ENCODE data around the gene ANKRD6.
A peak's percentile ranks its signal among the peaks of the same experiment; 100 is the strongest.
"Not testable (repeated sequence)": the region's sequence is repeated elsewhere in the genome, so short reads cannot be mapped to it uniquely, and the experiment has no call there.

Gene ANKRD6

DNA sequence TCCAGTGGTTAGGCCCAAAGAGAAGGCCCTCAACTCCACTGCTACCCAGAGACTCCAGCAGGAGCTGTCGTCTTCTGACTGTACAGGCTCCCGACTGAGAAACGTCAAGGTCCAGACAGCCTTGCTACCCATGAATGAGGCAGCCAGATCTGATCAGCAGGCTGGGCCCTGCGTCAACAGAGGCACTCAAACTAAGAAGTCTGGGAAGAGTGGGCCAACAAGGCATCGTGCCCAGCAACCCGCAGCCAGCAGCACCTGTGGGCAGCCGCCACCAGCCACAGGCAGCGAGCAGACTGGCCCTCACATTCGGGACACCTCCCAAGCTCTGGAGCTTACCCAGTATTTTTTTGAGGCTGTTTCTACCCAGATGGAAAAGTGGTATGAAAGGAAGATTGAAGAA lies 197.5 kb downstream of the ANKRD6 start:
- no peak overlapping the region for H2BK120ac ChIP-seq (ENCODE audit: low read depth, low read length)
- H3K9me3 ChIP-seq (replicated peaks in 1 of 2; ENCODE audit: control insufficient read depth in 2 of 2, insufficient read depth in 1 of 2, low read depth in 1 of 2, low read length in 2 of 2): no peaks in the 10 kb centered on the region
- no peak overlapping the region for H3K23ac ChIP-seq (ENCODE audit: low read depth, low read length, poor library complexity)
- H3K79me1 ChIP-seq (ENCODE audit: low read depth, low read length): no peaks in the 10 kb centered on the region
- no peak overlapping the region for H3K4me2 ChIP-seq (ENCODE audit: insufficient read depth, low read length, poor library complexity, severe bottlenecking)
- no peak overlapping the region for H4K91ac ChIP-seq (ENCODE audit: low read depth, low read length, poor library complexity)
- H3K18ac ChIP-seq (ENCODE audit: low read length): no peak overlapping the region
- no peak overlapping the region for H3K4ac ChIP-seq (ENCODE audit: low read length)
- WGBS, 2 donors (ENCODE audit: extremely low coverage in 2 of 2, insufficient read length in 2 of 2, insufficient replicate concordance in 1 of 2): no CpG with 5 or more reads among the region's 9 CpGs
- H3K36me3 ChIP-seq (replicated peaks in 1 of 2; ENCODE audit: control insufficient read depth in 2 of 2, insufficient read depth in 2 of 2, low read length in 2 of 2): peaks cover 5 to 93% of the 10 kb centered on the region in 2 donors
- H3K9ac ChIP-seq (ENCODE audit: low read depth, low read length, poor library complexity): no peak overlapping the region
- H2AFZ ChIP-seq (ENCODE audit: low read length): no peak overlapping the region
- no peak overlapping the region for H2BK5ac ChIP-seq (ENCODE audit: low read length)
- no peak for DNase-seq (ENCODE audit: low spot score)
- no peak overlapping the region for H2BK15ac ChIP-seq (ENCODE audit: low read length)
- H4K8ac ChIP-seq (ENCODE audit: low read depth, low read length): peak overlapping the region; percentile 92
- no peak overlapping the region for H2BK12ac ChIP-seq (ENCODE audit: low read length)
- H3K4me1 ChIP-seq (ENCODE audit: control insufficient read depth in 2 of 2, insufficient read depth in 1 of 2, low read depth in 1 of 2, low read length in 2 of 2): no peaks in the 10 kb centered on the region
- peak overlapping the region in 1 of 2 donors; percentile 24 for H3K4me3 ChIP-seq (ENCODE audit: low read length in 2 of 2)
- no peak overlapping the region for H3K27ac ChIP-seq (replicated peaks; ENCODE audit: low read length)
- H2AK5ac ChIP-seq (ENCODE audit: low read depth, low read length): no peak overlapping the region
- peak overlapping the region; percentile 3 for H3K14ac ChIP-seq (ENCODE audit: low read length)
- no peaks in the 10 kb centered on the region for H3K27me3 ChIP-seq (ENCODE audit: control insufficient read depth in 3 of 3, insufficient read depth in 3 of 3, low read depth in 1 of 3, low read length in 3 of 3)

- H3K4me3 ChIP-seq (ENCODE audit: low read length in 2 of 2); H3K9me3 ChIP-seq (replicated peaks in 1 of 2; ENCODE audit: control insufficient read depth in 2 of 2, insufficient read depth in 1 of 2, low read depth in 1 of 2, low read length in 2 of 2); H2BK15ac ChIP-seq (ENCODE audit: low read length); H2BK12ac ChIP-seq (ENCODE audit: low read length); H3K14ac ChIP-seq (ENCODE audit: low read length); H3K4me2 ChIP-seq (ENCODE audit: insufficient read depth, low read length, poor library complexity, severe bottlenecking); H2AK5ac ChIP-seq (ENCODE audit: low read depth, low read length); H2AFZ ChIP-seq (ENCODE audit: low read length); H2BK5ac ChIP-seq (ENCODE audit: low read length); H3K23ac ChIP-seq (ENCODE audit: low read depth, low read length, poor library complexity); H3K27ac ChIP-seq (replicated peaks; ENCODE audit: low read length); H4K91ac ChIP-seq (ENCODE audit: low read depth, low read length, poor library complexity); H2BK120ac ChIP-seq (ENCODE audit: low read depth, low read length); DNase-seq (ENCODE audit: low spot score); H3K4me1 ChIP-seq (ENCODE audit: control insufficient read depth in 2 of 2, insufficient read depth in 1 of 2, low read depth in 1 of 2, low read length in 2 of 2); H4K8ac ChIP-seq (ENCODE audit: low read depth, low read length); H3K18ac ChIP-seq (ENCODE audit: low read length); H3K9ac ChIP-seq (ENCODE audit: low read depth, low read length, poor library complexity); H3K79me1 ChIP-seq (ENCODE audit: low read depth, low read length); H3K4ac ChIP-seq (ENCODE audit: low read length); H3K27me3 ChIP-seq (ENCODE audit: control insufficient read depth in 3 of 3, insufficient read depth in 3 of 3, low read depth in 1 of 3, low read length in 3 of 3): not testable (repeated sequence)
- WGBS, 2 donors (ENCODE audit: extremely low coverage in 2 of 2, insufficient read length in 2 of 2, insufficient replicate concordance in 1 of 2): no CpG with 5 or more reads among the region's 3 CpGs
- H3K36me3 ChIP-seq (replicated peaks in 1 of 2; ENCODE audit: control insufficient read depth in 2 of 2, insufficient read depth in 2 of 2, low read length in 2 of 2): peaks cover 3 to 66% of the 10 kb centered on the region in 2 donors
These were observed 203.5 kb downstream of the ANKRD6 start for GRCh38 chr6:89636412-89636811.

- H3K4ac ChIP-seq (ENCODE audit: low read length): no peak overlapping the region
- WGBS, 2 donors (ENCODE audit: extremely low coverage in 2 of 2, insufficient read length in 2 of 2, insufficient replicate concordance in 1 of 2): no CpG with 5 or more reads among the region's 7 CpGs
These were observed 205.0 kb downstream of the ANKRD6 start for GRCh38 chr6:89637960-89638319.

DNA sequence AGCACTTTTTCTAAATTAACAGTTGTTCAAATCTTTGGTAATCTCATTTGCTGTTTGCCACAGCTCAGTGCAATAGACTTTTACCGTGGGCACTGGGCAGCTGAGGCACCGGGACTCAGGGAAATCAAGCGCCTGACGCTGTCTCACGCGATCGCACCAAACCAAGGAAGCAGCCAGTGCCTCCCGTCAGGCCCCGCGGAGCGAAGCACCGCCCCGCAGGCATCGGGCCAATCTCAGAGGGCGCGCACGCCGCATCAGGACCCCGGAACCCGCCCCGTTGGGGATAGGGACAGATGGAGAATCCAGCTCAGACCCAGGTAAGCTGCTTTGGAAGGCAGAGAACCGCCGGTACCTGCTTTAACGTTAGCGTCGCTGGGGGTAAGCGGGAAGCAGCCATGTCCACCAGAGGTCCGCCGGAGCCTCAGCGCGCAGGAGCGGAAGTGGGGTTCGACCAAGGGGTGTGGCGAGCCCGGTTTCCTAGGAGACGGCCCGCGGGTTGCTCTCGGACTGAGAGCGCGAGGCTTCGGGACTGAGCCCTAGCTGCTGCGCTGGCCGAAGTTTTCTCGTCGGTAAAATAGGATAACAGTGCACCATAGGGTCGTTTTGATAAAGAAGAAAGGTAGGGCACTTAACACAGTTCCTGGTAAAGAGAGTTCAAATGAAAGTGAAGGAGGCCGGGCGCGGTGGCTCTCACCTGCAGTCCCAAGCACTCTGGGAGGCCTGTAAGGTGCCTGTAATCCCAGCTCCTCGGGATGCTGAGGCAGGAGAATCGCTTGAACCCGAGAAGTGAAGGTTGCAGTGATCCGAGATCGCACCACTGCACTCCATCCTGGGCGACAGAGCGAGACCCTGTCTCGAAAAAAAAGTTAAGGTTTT lies 205.6 kb downstream of the ANKRD6 start, which contains the start of gene LYRM2:
TSS of gene LYRM2 (minus strand) at position 428 of the 876 bp plus-strand sequence. CDS start at position 397, 31 bp downstream.
- WGBS, 2 donors (ENCODE audit: extremely low coverage in 2 of 2, insufficient read length in 2 of 2, insufficient replicate concordance in 1 of 2): no CpG with 5 or more reads among the region's 58 CpGs
- Histone ChIP-seq H3K23ac (ENCODE audit: low read depth, low read length, poor library complexity) (peak within 1 kb of the TSS; percentile 95), H3K36me3 (replicated peaks in 1 of 2; ENCODE audit: control insufficient read depth in 2 of 2, insufficient read depth in 2 of 2, low read length in 2 of 2) (peaks cover 3 to 64% of the 10 kb centered on the region in 2 donors), H2BK12ac (ENCODE audit: low read length) (no peak within 1 kb of the TSS), H3K9me3 (replicated peaks in 1 of 2; ENCODE audit: control insufficient read depth in 2 of 2, insufficient read depth in 1 of 2, low read depth in 1 of 2, low read length in 2 of 2) (no peaks in the 10 kb centered on the region), H3K27me3 (ENCODE audit: control insufficient read depth in 3 of 3, insufficient read depth in 3 of 3, low read depth in 1 of 3, low read length in 3 of 3) (no peaks in the 10 kb centered on the region), H3K27ac (replicated peaks; ENCODE audit: low read length) (peak within 1 kb of the TSS; percentile 91), H3K4me3 (ENCODE audit: low read length in 2 of 2) (peak within 1 kb of the TSS; percentile 75 to 86), H4K91ac (ENCODE audit: low read depth, low read length, poor library complexity) (no peak within 1 kb of the TSS), H3K14ac (ENCODE audit: low read length) (no peak within 1 kb of the TSS), H2BK15ac (ENCODE audit: low read length) (no peak within 1 kb of the TSS), H2AK5ac (ENCODE audit: low read depth, low read length) (no peak within 1 kb of the TSS), H3K79me1 (ENCODE audit: low read depth, low read length) (no peaks in the 10 kb centered on the region), H2BK120ac (ENCODE audit: low read depth, low read length) (peak within 1 kb of the TSS; percentile 94), H3K4me2 (ENCODE audit: insufficient read depth, low read length, poor library complexity, severe bottlenecking) (peak within 1 kb of the TSS; percentile 80), H3K4ac (ENCODE audit: low read length) (no peak within 1 kb of the TSS), H4K8ac (ENCODE audit: low read depth, low read length) (no peak within 1 kb of the TSS), H2AFZ (ENCODE audit: low read length) (peak within 1 kb of the TSS; percentile 97), H3K4me1 (ENCODE audit: control insufficient read depth in 2 of 2, insufficient read depth in 1 of 2, low read depth in 1 of 2, low read length in 2 of 2) (peaks cover 9 to 10% of the 10 kb centered on the region in 2 donors), H2BK5ac (ENCODE audit: low read length) (peak within 1 kb of the TSS; percentile 95), H3K18ac (ENCODE audit: low read length) (peak within 1 kb of the TSS; percentile 99), H3K9ac (ENCODE audit: low read depth, low read length, poor library complexity) (peak within 1 kb of the TSS; percentile 90)
- DNase-seq (ENCODE audit: low spot score): peak; percentile 85

More at GRCh38 chr6:89637960-89638319, 205.0 kb downstream of the ANKRD6 start:
- Histone ChIP-seq H2BK15ac (ENCODE audit: low read length) (no peak overlapping the region), H3K9me3 (replicated peaks in 1 of 2; ENCODE audit: control insufficient read depth in 2 of 2, insufficient read depth in 1 of 2, low read depth in 1 of 2, low read length in 2 of 2) (no peaks in the 10 kb centered on the region), H2BK12ac (ENCODE audit: low read length) (no peak overlapping the region), H3K27ac (replicated peaks; ENCODE audit: low read length) (peak overlapping the region; percentile 91), H2BK120ac (ENCODE audit: low read depth, low read length) (no peak overlapping the region), H3K14ac (ENCODE audit: low read length) (no peak overlapping the region), H2AFZ (ENCODE audit: low read length) (peak overlapping the region; percentile 97), H4K91ac (ENCODE audit: low read depth, low read length, poor library complexity) (no peak overlapping the region), H3K4me2 (ENCODE audit: insufficient read depth, low read length, poor library complexity, severe bottlenecking) (peak overlapping the region; percentile 80), H3K4me3 (ENCODE audit: low read length in 2 of 2) (peak overlapping the region; percentile 75 to 86), H3K4me1 (ENCODE audit: control insufficient read depth in 2 of 2, insufficient read depth in 1 of 2, low read depth in 1 of 2, low read length in 2 of 2) (peaks cover 5 to 7% of the 10 kb centered on the region in 2 donors), H3K36me3 (replicated peaks in 1 of 2; ENCODE audit: control insufficient read depth in 2 of 2, insufficient read depth in 2 of 2, low read length in 2 of 2) (peaks cover 3 to 64% of the 10 kb centered on the region in 2 donors), H3K27me3 (ENCODE audit: control insufficient read depth in 3 of 3, insufficient read depth in 3 of 3, low read depth in 1 of 3, low read length in 3 of 3) (no peaks in the 10 kb centered on the region), H3K18ac (ENCODE audit: low read length) (no peak overlapping the region), H3K79me1 (ENCODE audit: low read depth, low read length) (no peaks in the 10 kb centered on the region), H3K9ac (ENCODE audit: low read depth, low read length, poor library complexity) (peak overlapping the region; percentile 38), H2BK5ac (ENCODE audit: low read length) (no peak overlapping the region), H3K23ac (ENCODE audit: low read depth, low read length, poor library complexity) (no peak overlapping the region), H4K8ac (ENCODE audit: low read depth, low read length) (no peak overlapping the region), H2AK5ac (ENCODE audit: low read depth, low read length) (no peak overlapping the region)
- no peak for DNase-seq (ENCODE audit: low spot score)
